Measurements from ENCODE around the gene INS.

INS gene

GRCh38 chr11:2122907-2123627 lies 37.9 kb downstream of the INS start:
- Histone ChIP-seq H3K27me3 (ENCODE audit: control insufficient read depth, insufficient read depth, low read length) (peaks cover 12% of the 10 kb centered on the region), H3K4me1 (ENCODE audit: control insufficient read depth, insufficient read depth, low read length) (peaks cover 16% of the 10 kb centered on the region), H3K4me2 (ENCODE audit: low read length) (peak overlapping the region; percentile 44), H3K9me3 (replicated peaks; ENCODE audit: low read length) (no peaks in the 10 kb centered on the region), H3K36me3 (ENCODE audit: insufficient read depth, low read length) (no peaks in the 10 kb centered on the region), H3K9ac (ENCODE audit: low read depth, low read length) (peak overlapping the region; percentile 59), H3K4me3 (ENCODE audit: low read length) (no peak overlapping the region)

GRCh38 chr11:2122222-2122906 lies 38.6 kb downstream of the INS start:
- Histone ChIP-seq H3K4me3 (ENCODE audit: low read length) (no peak overlapping the region), H3K27me3 (ENCODE audit: control insufficient read depth, insufficient read depth, low read length) (peaks cover 12% of the 10 kb centered on the region), H3K4me2 (ENCODE audit: low read length) (peak overlapping the region; percentile 44), H3K9me3 (replicated peaks; ENCODE audit: low read length) (no peaks in the 10 kb centered on the region), H3K36me3 (ENCODE audit: insufficient read depth, low read length) (no peaks in the 10 kb centered on the region), H3K9ac (ENCODE audit: low read depth, low read length) (peak overlapping the region; percentile 59), H3K4me1 (ENCODE audit: control insufficient read depth, insufficient read depth, low read length) (peaks cover 16% of the 10 kb centered on the region)

GRCh38 chr11:2121227-2122130 lies 39.5 kb downstream of the INS start:
- Histone ChIP-seq H3K9ac (ENCODE audit: low read depth, low read length) (no peak overlapping the region), H3K27me3 (ENCODE audit: control insufficient read depth, insufficient read depth, low read length) (peaks cover 12% of the 10 kb centered on the region), H3K4me1 (ENCODE audit: control insufficient read depth, insufficient read depth, low read length) (peaks cover 16% of the 10 kb centered on the region), H3K4me3 (ENCODE audit: low read length) (no peak overlapping the region), H3K4me2 (ENCODE audit: low read length) (no peak overlapping the region), H3K9me3 (replicated peaks; ENCODE audit: low read length) (peaks cover 3% of the 10 kb centered on the region), H3K36me3 (ENCODE audit: insufficient read depth, low read length) (no peaks in the 10 kb centered on the region)

GRCh38 chr11:2120359-2121100 lies 40.5 kb downstream of the INS start:
- Histone ChIP-seq H3K36me3 (ENCODE audit: insufficient read depth, low read length) (no peaks in the 10 kb centered on the region), H3K4me3 (ENCODE audit: low read length) (no peak overlapping the region), H3K9ac (ENCODE audit: low read depth, low read length) (no peak overlapping the region), H3K4me2 (ENCODE audit: low read length) (no peak overlapping the region), H3K9me3 (replicated peaks; ENCODE audit: low read length) (peaks cover 9% of the 10 kb centered on the region), H3K27me3 (ENCODE audit: control insufficient read depth, insufficient read depth, low read length) (peaks cover 12% of the 10 kb centered on the region), H3K4me1 (ENCODE audit: control insufficient read depth, insufficient read depth, low read length) (peaks cover 16% of the 10 kb centered on the region)

- Histone ChIP-seq H3K27me3 (ENCODE audit: control insufficient read depth, insufficient read depth, low read length) (peaks cover 12% of the 10 kb centered on the region), H3K9ac (ENCODE audit: low read depth, low read length) (no peak overlapping the region)
Measured at GRCh38 chr11:2118677-2119076, 42.3 kb downstream of the INS start.

DNA sequence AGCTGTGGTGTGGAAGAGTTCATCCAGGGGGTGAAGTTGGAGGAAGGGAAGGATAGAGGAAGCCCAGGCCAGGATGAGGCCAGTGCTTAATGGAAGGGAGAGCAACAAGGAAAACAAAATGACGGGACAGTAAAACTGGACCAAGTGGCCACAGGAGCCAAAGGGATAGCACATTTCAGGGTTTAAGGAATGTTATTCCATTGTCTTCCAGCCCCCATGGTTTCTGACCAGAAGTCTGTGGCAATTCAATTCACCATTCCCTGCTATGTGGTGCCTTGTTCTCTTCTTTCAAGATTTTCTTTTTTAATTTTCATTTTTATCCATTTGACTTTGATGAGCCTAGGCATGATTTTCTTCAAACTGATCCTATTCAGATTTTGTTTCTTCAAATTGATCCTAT lies 44.3 kb downstream of the INS start:
- H3K4me3 ChIP-seq (ENCODE audit: low read length): no peak overlapping the region
- H3K27me3 ChIP-seq (ENCODE audit: control insufficient read depth, insufficient read depth, low read length): peaks cover 12% of the 10 kb centered on the region
- no peaks in the 10 kb centered on the region for H3K36me3 ChIP-seq (ENCODE audit: insufficient read depth, low read length)
- no peak overlapping the region for H3K9ac ChIP-seq (ENCODE audit: low read depth, low read length)
- no peaks in the 10 kb centered on the region for H3K4me1 ChIP-seq (ENCODE audit: control insufficient read depth, insufficient read depth, low read length)
- no peak overlapping the region for H3K4me2 ChIP-seq (ENCODE audit: low read length)
- H3K9me3 ChIP-seq (replicated peaks; ENCODE audit: low read length): peaks cover 9% of the 10 kb centered on the region

More at GRCh38 chr11:2118677-2119076, 42.3 kb downstream of the INS start:
- Histone ChIP-seq H3K4me2 (ENCODE audit: low read length) (no peak overlapping the region), H3K36me3 (ENCODE audit: insufficient read depth, low read length) (no peaks in the 10 kb centered on the region), H3K4me3 (ENCODE audit: low read length) (no peak overlapping the region), H3K9me3 (replicated peaks; ENCODE audit: low read length) (peaks cover 9% of the 10 kb centered on the region), H3K4me1 (ENCODE audit: control insufficient read depth, insufficient read depth, low read length) (peaks cover 16% of the 10 kb centered on the region)

GRCh38 chr11:2115308-2115707 lies 45.7 kb downstream of the INS start:
- Histone ChIP-seq H3K4me1 (ENCODE audit: control insufficient read depth, insufficient read depth, low read length) (no peaks in the 10 kb centered on the region), H3K9me3 (replicated peaks; ENCODE audit: low read length) (peaks cover 9% of the 10 kb centered on the region), H3K27me3 (ENCODE audit: control insufficient read depth, insufficient read depth, low read length) (peaks cover 7% of the 10 kb centered on the region), H3K9ac (ENCODE audit: low read depth, low read length) (no peak overlapping the region), H3K36me3 (ENCODE audit: insufficient read depth, low read length) (no peaks in the 10 kb centered on the region), H3K4me3 (ENCODE audit: low read length) (no peak overlapping the region), H3K4me2 (ENCODE audit: low read length) (no peak overlapping the region)

DNA sequence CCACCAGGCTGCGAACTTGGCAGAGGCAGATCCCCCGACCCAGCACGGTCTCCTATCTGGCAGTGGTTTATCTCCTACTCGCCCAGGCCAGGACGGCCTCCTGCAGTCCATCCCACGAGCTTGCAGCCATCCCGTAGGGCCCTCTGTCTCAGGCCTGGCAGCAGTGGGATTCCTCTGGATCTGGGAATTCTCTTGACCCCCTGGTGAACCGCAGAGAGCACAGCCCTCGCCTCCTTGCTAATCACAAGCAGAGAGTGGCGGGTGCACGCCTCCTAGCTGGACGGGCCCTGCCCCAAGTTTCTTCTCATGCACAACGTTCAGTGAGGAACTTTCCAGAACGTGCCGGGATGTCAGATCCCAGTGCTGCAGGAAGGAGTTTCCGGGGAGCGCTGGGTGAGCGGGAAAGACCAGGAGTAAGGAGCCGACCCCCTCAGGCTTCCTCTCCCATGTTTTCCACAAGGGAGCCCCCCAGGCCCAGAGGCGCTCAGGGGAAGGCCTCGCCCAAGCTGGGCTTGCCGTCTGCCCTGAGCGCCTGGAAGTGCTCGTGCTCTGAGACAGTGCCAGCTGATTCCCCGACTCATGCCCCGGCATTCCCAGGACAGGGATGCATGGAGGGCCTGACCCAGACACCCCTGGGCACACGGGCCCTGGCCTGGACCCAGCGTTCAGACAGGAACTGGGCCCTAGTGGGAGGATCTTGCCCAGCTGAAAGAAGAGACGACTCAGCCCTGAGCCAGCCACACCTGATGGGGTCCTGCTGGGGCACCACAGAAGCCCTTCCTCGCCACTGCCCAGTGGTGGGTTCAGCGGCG lies 46.4 kb downstream of the INS start:
- H3K4me2 ChIP-seq (ENCODE audit: low read length): no peak overlapping the region
- no peak overlapping the region for H3K9ac ChIP-seq (ENCODE audit: low read depth, low read length)
- H3K4me3 ChIP-seq (ENCODE audit: low read length): no peak overlapping the region
- H3K4me1 ChIP-seq (ENCODE audit: control insufficient read depth, insufficient read depth, low read length): peaks cover 1% of the 10 kb centered on the region
- H3K9me3 ChIP-seq (replicated peaks; ENCODE audit: low read length): peaks cover 9% of the 10 kb centered on the region
- no peaks in the 10 kb centered on the region for H3K36me3 ChIP-seq (ENCODE audit: insufficient read depth, low read length)
- H3K27me3 ChIP-seq (ENCODE audit: control insufficient read depth, insufficient read depth, low read length): peaks cover 2% of the 10 kb centered on the region

- Histone ChIP-seq H3K9ac (ENCODE audit: low read depth, low read length) (no peak overlapping the region), H3K4me3 (ENCODE audit: low read length) (no peak overlapping the region), H3K9me3 (replicated peaks; ENCODE audit: low read length) (peaks cover 9% of the 10 kb centered on the region), H3K4me2 (ENCODE audit: low read length) (no peak overlapping the region), H3K27me3 (ENCODE audit: control insufficient read depth, insufficient read depth, low read length) (peaks cover 4% of the 10 kb centered on the region), H3K4me1 (ENCODE audit: control insufficient read depth, insufficient read depth, low read length) (peaks cover 10% of the 10 kb centered on the region), H3K36me3 (ENCODE audit: insufficient read depth, low read length) (no peaks in the 10 kb centered on the region)
Measured at GRCh38 chr11:2113776-2114175, 47.2 kb downstream of the INS start.

DNA sequence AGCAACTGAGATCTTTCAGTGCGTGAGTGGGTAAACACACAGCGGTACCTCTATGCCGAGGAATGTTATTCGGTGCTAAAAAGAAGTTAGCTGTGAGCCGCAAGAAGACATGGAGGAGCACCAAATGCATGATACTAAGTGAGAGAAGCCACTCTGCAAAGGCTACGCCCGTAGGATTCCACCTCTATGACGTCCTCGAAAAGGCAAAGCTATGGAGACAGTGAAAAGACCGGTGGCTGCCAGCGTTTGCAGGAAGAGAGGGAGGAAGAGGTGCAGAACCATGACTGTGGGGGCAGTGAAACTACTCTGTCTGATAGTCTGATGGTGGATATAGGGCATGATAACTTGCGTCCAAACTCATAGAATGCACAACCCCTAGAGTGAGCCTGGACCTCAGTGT lies 50.5 kb downstream of the INS start:
- no peak overlapping the region for H3K4me3 ChIP-seq (ENCODE audit: low read length)
- no peak overlapping the region for H3K9ac ChIP-seq (ENCODE audit: low read depth, low read length)
- no peaks in the 10 kb centered on the region for H3K36me3 ChIP-seq (ENCODE audit: insufficient read depth, low read length)
- H3K4me1 ChIP-seq (ENCODE audit: control insufficient read depth, insufficient read depth, low read length): peaks cover 10% of the 10 kb centered on the region
- no peak overlapping the region for H3K4me2 ChIP-seq (ENCODE audit: low read length)
- H3K27me3 ChIP-seq (ENCODE audit: control insufficient read depth, insufficient read depth, low read length): peaks cover 21% of the 10 kb centered on the region
- H3K9me3 ChIP-seq (replicated peaks; ENCODE audit: low read length): no peaks in the 10 kb centered on the region
